ENCODE results near the gene LGALSL. TPM values are rescaled to one million over a fixed set of nuclear protein-coding genes. Genes with fewer than 3 reads are reported as not detected.

The LGALSL gene
- total RNA-seq, 1 experiment from 2014 or later = 13.0 TPM

DNA sequence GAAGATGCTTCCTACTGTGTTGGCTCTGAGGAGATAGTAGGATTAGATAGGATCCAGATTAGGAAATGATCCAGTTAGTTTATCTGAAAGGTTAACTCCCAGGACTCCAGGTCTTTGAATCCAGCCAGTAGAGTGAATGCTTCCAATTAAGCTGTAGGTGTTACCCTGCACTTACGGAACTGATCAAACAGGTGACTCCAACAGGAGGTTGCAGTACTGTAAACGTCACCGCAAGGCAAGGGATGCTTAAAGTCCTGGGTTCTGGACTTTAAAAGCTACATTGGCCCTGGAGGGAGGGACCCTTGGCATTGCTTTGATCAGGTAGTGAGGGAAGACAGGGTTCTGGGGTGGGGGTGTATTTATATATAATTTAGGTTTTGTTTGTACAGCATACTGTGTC lies 5.6 kb downstream of the LGALSL start:
- peaks cover 9% of the 10 kb centered on the region; the same call in 1 of the 2 replicates for H3K4me1 ChIP-seq (replicated peaks; ENCODE audit: insufficient read depth)
- intact Hi-C loops (cut with micrococcal nuclease; ENCODE audit: unreplicated experiment) = loop anchor here (10.0 kb wide), 1 partner anchor 125 kb away; no protein-coding TSS in a partner anchor
- no peak for DNase-seq
- TF ChIP-seq, protein P1, sequence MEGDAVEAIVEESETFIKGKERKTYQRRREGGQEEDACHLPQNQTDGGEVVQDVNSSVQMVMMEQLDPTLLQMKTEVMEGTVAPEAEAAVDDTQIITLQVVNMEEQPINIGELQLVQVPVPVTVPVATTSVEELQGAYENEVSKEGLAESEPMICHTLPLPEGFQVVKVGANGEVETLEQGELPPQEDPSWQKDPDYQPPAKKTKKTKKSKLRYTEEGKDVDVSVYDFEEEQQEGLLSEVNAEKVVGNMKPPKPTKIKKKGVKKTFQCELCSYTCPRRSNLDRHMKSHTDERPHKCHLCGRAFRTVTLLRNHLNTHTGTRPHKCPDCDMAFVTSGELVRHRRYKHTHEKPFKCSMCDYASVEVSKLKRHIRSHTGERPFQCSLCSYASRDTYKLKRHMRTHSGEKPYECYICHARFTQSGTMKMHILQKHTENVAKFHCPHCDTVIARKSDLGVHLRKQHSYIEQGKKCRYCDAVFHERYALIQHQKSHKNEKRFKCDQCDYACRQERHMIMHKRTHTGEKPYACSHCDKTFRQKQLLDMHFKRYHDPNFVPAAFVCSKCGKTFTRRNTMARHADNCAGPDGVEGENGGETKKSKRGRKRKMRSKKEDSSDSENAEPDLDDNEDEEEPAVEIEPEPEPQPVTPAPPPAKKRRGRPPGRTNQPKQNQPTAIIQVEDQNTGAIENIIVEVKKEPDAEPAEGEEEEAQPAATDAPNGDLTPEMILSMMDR (conservative IDR thresholded peaks at IDR 0.05) = no peak
- no peak for TF ChIP-seq EZH2 (IDR thresholded peaks at IDR 0.05; ENCODE audit: low read depth)
- no peak overlapping the region for H3K4me2 ChIP-seq
- H3K36me3 ChIP-seq (ENCODE audit: low read depth) = 0 out of 2 replicates have a peak, but pooled peaks cover 21% of the 10 kb centered on the region
- H3K27ac ChIP-seq = no peak overlapping the region
- H3K9me2 ChIP-seq (ENCODE audit: insufficient read depth) = no peaks in the 10 kb centered on the region
- H2AFZ ChIP-seq = no peak overlapping the region
- CTCF ChIA-PET = no interaction called here
- no peaks in the 10 kb centered on the region for H3K9me3 ChIP-seq (ENCODE audit: insufficient read depth, low read depth)
- H3F3A ChIP-seq (ENCODE audit: insufficient read depth, low read depth) = no peaks in the 10 kb centered on the region
- H3K27me3 ChIP-seq (ENCODE audit: insufficient read depth, low read depth) = no peaks in the 10 kb centered on the region
- H3K4me3 ChIP-seq = no peak overlapping the region
- no TSS peak for BruUV-seq (replicated peaks)
- POLR2A ChIA-PET (ENCODE audit: unreplicated experiment) = no interaction called here
- H3K79me2 ChIP-seq (ENCODE audit: low read depth) = peaks cover 7% of the 10 kb centered on the region; the same call in 1 of the 2 replicates
- no peaks in the 10 kb centered on the region for H4K20me1 ChIP-seq (ENCODE audit: insufficient read depth)

DNA sequence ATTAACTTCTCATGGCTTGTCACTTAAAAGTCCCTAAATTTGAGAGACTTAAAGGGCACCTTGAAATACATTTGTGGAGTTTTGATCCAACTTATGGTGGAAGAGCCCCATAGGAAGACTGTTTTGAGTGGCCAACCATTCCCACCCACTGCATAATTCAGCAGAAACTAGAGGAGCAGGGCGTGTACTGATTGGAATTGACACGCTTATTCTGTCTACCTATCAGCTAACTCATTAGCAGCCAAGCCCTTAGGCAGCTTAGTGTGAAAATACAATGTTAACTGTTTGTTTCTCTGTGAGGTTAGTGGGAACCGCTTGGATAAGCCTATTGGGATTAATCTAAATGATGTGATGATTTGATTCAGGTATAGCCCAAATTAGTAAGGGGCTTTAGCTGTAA lies 6.4 kb downstream of the LGALSL start:
- Histone ChIP-seq H4K20me1 (ENCODE audit: insufficient read depth) (no peaks in the 10 kb centered on the region), H3K9me2 (ENCODE audit: insufficient read depth) (no peaks in the 10 kb centered on the region), H3F3A (ENCODE audit: insufficient read depth, low read depth) (no peaks in the 10 kb centered on the region), H3K4me3 (no peak overlapping the region), H2AFZ (no peak overlapping the region), H3K36me3 (ENCODE audit: low read depth) (0 out of 2 replicates have a peak, but pooled peaks cover 21% of the 10 kb centered on the region), H3K4me1 (replicated peaks; ENCODE audit: insufficient read depth) (peaks cover 5% of the 10 kb centered on the region; the same call in 1 of the 2 replicates), H3K27me3 (ENCODE audit: insufficient read depth, low read depth) (no peaks in the 10 kb centered on the region), H3K9me3 (ENCODE audit: insufficient read depth, low read depth) (no peaks in the 10 kb centered on the region), H3K79me2 (ENCODE audit: low read depth) (peaks cover under 1% of the 10 kb centered on the region; the same call in 1 of the 2 replicates), H3K4me2 (no peak overlapping the region), H3K27ac (no peak overlapping the region)
- intact Hi-C loops (cut with micrococcal nuclease; ENCODE audit: unreplicated experiment) = no loop called here
- CTCF ChIA-PET = no interaction called here
- no TSS peak for BruUV-seq (replicated peaks)
- DNase-seq = no peak
- TF ChIP-seq EZH2 (IDR thresholded peaks at IDR 0.05; ENCODE audit: low read depth) = no peak
- TF ChIP-seq, protein P1 (conservative IDR thresholded peaks at IDR 0.05) = no peak
- POLR2A ChIA-PET (ENCODE audit: unreplicated experiment) = no interaction called here

DNA sequence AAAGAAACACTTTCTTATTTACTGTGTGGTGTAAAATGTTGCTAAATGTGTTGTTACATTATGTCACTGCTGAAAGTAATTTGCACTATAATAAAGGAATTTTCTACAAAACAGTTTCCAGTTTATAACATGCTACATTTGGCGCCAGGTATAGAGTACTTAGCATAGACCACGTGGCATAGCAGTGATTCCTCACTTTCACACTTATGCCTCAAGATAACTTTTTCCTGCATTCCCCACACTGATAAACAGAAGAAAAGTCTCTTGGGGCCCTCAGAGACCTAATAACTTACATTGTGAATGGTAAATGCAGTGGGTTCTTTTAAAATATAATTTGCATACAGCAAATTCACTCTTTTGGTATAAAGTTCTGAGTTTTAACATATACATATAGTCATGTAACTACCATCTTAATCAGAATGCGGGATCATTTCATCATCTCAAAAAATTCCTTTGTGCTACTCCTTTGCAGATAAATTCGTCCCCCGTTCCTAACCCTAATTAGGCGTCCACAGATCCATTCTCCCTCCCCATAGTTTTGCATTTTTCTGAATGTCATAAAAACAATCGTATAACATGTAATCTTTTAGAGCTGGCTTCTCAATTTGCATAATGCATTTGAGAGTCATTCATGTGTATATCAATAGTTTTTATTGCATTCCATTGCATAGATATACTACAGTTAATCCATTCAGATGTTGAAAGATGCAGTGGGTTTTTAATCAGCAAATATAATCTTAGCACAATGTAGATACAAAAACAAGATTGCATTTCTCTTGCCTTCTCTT lies 7.5 kb downstream of the LGALSL start:
- H3K36me3 ChIP-seq (ENCODE audit: low read depth) = 0 out of 2 replicates have a peak, but pooled peaks cover 17% of the 10 kb centered on the region
- H3K4me2 ChIP-seq = no peak overlapping the region
- DNase-seq = no peak
- intact Hi-C loops (cut with micrococcal nuclease; ENCODE audit: unreplicated experiment) = no loop called here
- H3K9me2 ChIP-seq (ENCODE audit: insufficient read depth) = no peaks in the 10 kb centered on the region
- TF ChIP-seq, protein P1 (conservative IDR thresholded peaks at IDR 0.05) = no peak
- no peak for TF ChIP-seq EZH2 (IDR thresholded peaks at IDR 0.05; ENCODE audit: low read depth)
- BruUV-seq (replicated peaks) = no TSS peak
- H3K9me3 ChIP-seq (ENCODE audit: insufficient read depth, low read depth) = no peaks in the 10 kb centered on the region
- H4K20me1 ChIP-seq (ENCODE audit: insufficient read depth) = no peaks in the 10 kb centered on the region
- H3K27ac ChIP-seq = no peak overlapping the region
- H3F3A ChIP-seq (ENCODE audit: insufficient read depth, low read depth) = no peaks in the 10 kb centered on the region
- CTCF ChIA-PET = no interaction called here
- H3K27me3 ChIP-seq (ENCODE audit: insufficient read depth, low read depth) = no peaks in the 10 kb centered on the region
- H3K4me3 ChIP-seq = no peak overlapping the region
- POLR2A ChIA-PET (ENCODE audit: unreplicated experiment) = no interaction called here
- no peaks in the 10 kb centered on the region for H3K4me1 ChIP-seq (replicated peaks; ENCODE audit: insufficient read depth)
- no peaks in the 10 kb centered on the region for H3K79me2 ChIP-seq (ENCODE audit: low read depth)
- H2AFZ ChIP-seq = no peak overlapping the region
